ENCODE data around the gene CLDN16.

Gene CLDN16

GRCh38 chr3:190375671-190376070, 12.3 kb upstream of the CLDN16 start:
- Histone ChIP-seq H3K27ac (ENCODE audit: low read length) (no peak overlapping the region), H3K9me2 (replicated peaks; ENCODE audit: insufficient read depth, low read length) (no peaks in the 10 kb centered on the region), H3K79me2 (ENCODE audit: low read length) (no peaks in the 10 kb centered on the region), H3K36me3 (replicated peaks; ENCODE audit: insufficient read depth, low read length) (no peaks in the 10 kb centered on the region), H2AFZ (ENCODE audit: low read length) (no peak overlapping the region), H3K9me3 (replicated peaks; ENCODE audit: insufficient read depth, low read length) (no peaks in the 10 kb centered on the region), H4K20me1 (ENCODE audit: insufficient read depth, low read length) (no peaks in the 10 kb centered on the region), H3K27me3 (replicated peaks; ENCODE audit: insufficient read depth, low read length) (no peaks in the 10 kb centered on the region), H3K4me1 (ENCODE audit: low read length) (no peaks in the 10 kb centered on the region), H3K4me3 (ENCODE audit: low read length) (no peak overlapping the region), H3F3A (ENCODE audit: insufficient read depth, low read length) (no peaks in the 10 kb centered on the region), H3K9ac (ENCODE audit: low read length) (no peak overlapping the region), H3K4me2 (ENCODE audit: low read depth, low read length) (no peak overlapping the region)
- no peak for TF ChIP-seq EZH2phosphoT487 (IDR thresholded peaks at IDR 0.05; ENCODE audit: low read length)
- no peak for TF ChIP-seq EZH2 (optimal IDR thresholded peaks at IDR 0.05; ENCODE audit: low read depth, low read length)
- TF ChIP-seq CTCF (IDR thresholded peaks at IDR 0.05; ENCODE audit: low read length): no peak
- DNase-seq: no peak

DNA sequence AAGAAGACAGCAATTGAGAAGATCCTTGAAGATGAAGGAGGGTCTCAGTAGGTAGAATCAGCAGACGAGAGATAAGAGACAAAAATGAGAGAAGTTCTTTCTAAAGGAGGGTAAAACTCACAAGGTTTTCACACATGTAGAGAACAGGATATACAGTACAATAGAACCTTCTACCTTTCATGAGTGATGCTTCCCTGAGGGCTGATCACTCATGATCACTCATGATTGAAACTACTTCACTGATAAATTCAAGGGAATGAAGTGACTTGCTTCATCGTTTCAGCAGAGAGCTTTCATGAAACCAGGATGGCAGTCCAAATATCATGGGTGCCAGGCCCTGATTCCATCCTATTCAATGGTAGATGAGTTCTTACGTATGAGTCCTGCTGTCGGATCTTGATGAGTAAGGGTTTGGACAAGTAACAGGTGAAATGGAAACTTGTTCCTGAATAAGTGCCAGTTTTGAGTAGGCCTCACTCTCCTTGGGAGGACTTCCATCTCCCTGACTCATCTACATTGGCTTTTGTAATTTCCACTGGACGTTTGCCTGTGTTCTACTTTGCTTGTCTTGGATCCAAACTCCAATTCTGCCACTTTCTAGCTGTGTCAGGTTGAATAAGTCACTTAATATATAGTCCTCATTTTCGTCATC, 9.6 kb upstream of the CLDN16 start:
- H3K36me3 ChIP-seq (replicated peaks; ENCODE audit: insufficient read depth, low read length): no peaks in the 10 kb centered on the region
- H3K79me2 ChIP-seq (ENCODE audit: low read length): no peaks in the 10 kb centered on the region
- H3K4me2 ChIP-seq (ENCODE audit: low read depth, low read length): no peak overlapping the region
- H3K9ac ChIP-seq (ENCODE audit: low read length): no peak overlapping the region
- 0 out of 2 replicates have a peak, but pooled peaks cover 5% of the 10 kb centered on the region for H3K4me1 ChIP-seq (ENCODE audit: low read length)
- no peaks in the 10 kb centered on the region for H3K27me3 ChIP-seq (replicated peaks; ENCODE audit: insufficient read depth, low read length)
- no peaks in the 10 kb centered on the region for H4K20me1 ChIP-seq (ENCODE audit: insufficient read depth, low read length)
- no peak for DNase-seq
- no peak overlapping the region for H3K4me3 ChIP-seq (ENCODE audit: low read length)
- H3K9me3 ChIP-seq (replicated peaks; ENCODE audit: insufficient read depth, low read length): no peaks in the 10 kb centered on the region
- no peak for TF ChIP-seq EZH2phosphoT487 (IDR thresholded peaks at IDR 0.05; ENCODE audit: low read length)
- TF ChIP-seq EZH2 (optimal IDR thresholded peaks at IDR 0.05; ENCODE audit: low read depth, low read length): no peak
- TF ChIP-seq CTCF (IDR thresholded peaks at IDR 0.05; ENCODE audit: low read length): no peak
- no peaks in the 10 kb centered on the region for H3K9me2 ChIP-seq (replicated peaks; ENCODE audit: insufficient read depth, low read length)
- no peaks in the 10 kb centered on the region for H3F3A ChIP-seq (ENCODE audit: insufficient read depth, low read length)
- no peak overlapping the region for H2AFZ ChIP-seq (ENCODE audit: low read length)
- no peak overlapping the region for H3K27ac ChIP-seq (ENCODE audit: low read length)

DNA sequence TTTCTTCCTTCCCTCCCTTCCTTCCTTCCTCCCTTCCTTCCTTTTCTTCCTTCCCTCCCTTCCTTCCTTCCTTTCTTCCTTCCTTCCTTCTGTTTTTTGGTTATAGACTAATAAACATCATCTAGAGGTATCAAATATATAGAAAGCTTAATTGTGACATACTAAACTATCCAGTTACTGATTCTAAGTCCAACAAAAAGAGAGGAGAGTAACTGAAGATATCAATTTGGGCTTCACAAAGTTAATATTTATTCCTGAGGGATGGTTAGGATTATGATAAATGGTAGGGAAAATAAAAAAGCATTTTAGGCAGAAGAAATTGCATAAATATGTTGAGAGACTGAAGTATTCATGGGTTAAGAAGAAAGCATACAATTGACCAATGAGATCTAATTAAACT, 7.8 kb upstream of the CLDN16 start:
- no peaks in the 10 kb centered on the region for H3K27me3 ChIP-seq (replicated peaks; ENCODE audit: insufficient read depth, low read length)
- no peak overlapping the region for H3K4me3 ChIP-seq (ENCODE audit: low read length)
- no peaks in the 10 kb centered on the region for H3K79me2 ChIP-seq (ENCODE audit: low read length)
- no peaks in the 10 kb centered on the region for H3K9me2 ChIP-seq (replicated peaks; ENCODE audit: insufficient read depth, low read length)
- no peak overlapping the region for H3K9ac ChIP-seq (ENCODE audit: low read length)
- H3K36me3 ChIP-seq (replicated peaks; ENCODE audit: insufficient read depth, low read length): no peaks in the 10 kb centered on the region
- no peaks in the 10 kb centered on the region for H4K20me1 ChIP-seq (ENCODE audit: insufficient read depth, low read length)
- TF ChIP-seq CTCF (IDR thresholded peaks at IDR 0.05; ENCODE audit: low read length) (no peak), EZH2 (optimal IDR thresholded peaks at IDR 0.05; ENCODE audit: low read depth, low read length) (no peak), EZH2phosphoT487 (IDR thresholded peaks at IDR 0.05; ENCODE audit: low read length) (no peak)
- no peak overlapping the region for H3K27ac ChIP-seq (ENCODE audit: low read length)
- H3K4me1 ChIP-seq (ENCODE audit: low read length): 0 out of 2 replicates have a peak, but pooled peaks cover 5% of the 10 kb centered on the region
- H2AFZ ChIP-seq (ENCODE audit: low read length): no peak overlapping the region
- H3K9me3 ChIP-seq (replicated peaks; ENCODE audit: insufficient read depth, low read length): no peaks in the 10 kb centered on the region
- no peaks in the 10 kb centered on the region for H3F3A ChIP-seq (ENCODE audit: insufficient read depth, low read length)
- H3K4me2 ChIP-seq (ENCODE audit: low read depth, low read length): no peak overlapping the region
- DNase-seq: no peak

Data from MM.1S (cell line).